PC-9 (cell line): ENCODE data around the gene TPRN.

Experiments
- EZH2 ChIP-seq: fragments of 200-600 bp; sonication (generic); IDR thresholded peaks from 2 replicates; pipeline ENCODE4 v1.8.0; 2017; ENCODE audit warnings: antibody characterized with exemption, low read depth
- TF ChIP-seq, protein P1 (sequence below): fragments of 200-600 bp; sonication (generic); conservative IDR thresholded peaks from 2 replicates; pipeline ENCODE4 v1.6.1; 2017; ENCODE audit warnings: mixed run types, antibody characterized with exemption, mild to moderate bottlenecking, moderate library complexity

DNA sequence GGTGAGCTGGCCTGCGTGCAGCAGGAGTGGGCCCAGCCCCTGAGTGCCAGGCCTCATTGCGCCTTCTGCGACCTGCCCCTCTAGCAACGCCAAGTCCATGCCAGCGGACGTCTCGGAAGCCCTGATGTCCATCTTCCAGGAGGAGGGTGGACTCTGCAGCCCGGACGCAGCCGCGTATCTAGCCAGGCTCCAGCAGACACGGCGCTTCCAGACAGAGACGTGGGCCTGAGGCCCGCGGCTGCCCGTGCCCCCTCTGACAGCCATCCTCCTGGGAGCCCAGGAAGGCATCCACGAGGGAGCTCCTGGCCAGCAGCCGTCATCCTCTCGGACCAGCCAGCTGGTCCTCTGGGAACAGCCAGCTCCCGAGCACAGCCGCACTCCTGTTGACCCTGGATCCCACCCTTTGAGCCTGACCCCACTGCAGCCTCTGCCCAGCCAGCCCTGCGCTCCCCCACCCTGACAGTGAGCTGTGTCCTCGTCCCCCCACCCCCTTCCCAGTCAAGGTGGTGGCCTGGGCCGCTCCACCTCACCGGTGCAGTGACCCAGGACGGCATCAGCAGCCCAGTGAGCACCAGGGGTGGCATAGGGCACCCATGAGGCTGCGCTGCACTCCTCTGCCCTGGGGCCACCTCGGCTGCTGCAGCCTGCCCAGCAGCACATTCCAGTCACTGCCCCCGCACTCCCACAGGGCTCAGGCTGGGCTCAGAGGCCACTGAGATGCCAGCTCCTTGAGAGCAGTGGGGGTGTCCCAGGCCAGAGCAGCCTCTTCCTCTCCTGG is 15.8 kb upstream of the TPRN start:
- TF ChIP-seq, protein P1, sequence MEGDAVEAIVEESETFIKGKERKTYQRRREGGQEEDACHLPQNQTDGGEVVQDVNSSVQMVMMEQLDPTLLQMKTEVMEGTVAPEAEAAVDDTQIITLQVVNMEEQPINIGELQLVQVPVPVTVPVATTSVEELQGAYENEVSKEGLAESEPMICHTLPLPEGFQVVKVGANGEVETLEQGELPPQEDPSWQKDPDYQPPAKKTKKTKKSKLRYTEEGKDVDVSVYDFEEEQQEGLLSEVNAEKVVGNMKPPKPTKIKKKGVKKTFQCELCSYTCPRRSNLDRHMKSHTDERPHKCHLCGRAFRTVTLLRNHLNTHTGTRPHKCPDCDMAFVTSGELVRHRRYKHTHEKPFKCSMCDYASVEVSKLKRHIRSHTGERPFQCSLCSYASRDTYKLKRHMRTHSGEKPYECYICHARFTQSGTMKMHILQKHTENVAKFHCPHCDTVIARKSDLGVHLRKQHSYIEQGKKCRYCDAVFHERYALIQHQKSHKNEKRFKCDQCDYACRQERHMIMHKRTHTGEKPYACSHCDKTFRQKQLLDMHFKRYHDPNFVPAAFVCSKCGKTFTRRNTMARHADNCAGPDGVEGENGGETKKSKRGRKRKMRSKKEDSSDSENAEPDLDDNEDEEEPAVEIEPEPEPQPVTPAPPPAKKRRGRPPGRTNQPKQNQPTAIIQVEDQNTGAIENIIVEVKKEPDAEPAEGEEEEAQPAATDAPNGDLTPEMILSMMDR = no peak
- no peak for TF ChIP-seq EZH2
